GM21723 (cell line): ENCODE results near the gene SRC.

Experiments used
- ATAC-seq: cut with Tn5 transposase; IDR thresholded peaks from one replicate; pipeline ENCODE4 v1.9.1; 2021; ENCODE audit warnings: mild to moderate bottlenecking, moderate library complexity; ENCODE audit not compliant: unreplicated experiment

SRC gene

DNA sequence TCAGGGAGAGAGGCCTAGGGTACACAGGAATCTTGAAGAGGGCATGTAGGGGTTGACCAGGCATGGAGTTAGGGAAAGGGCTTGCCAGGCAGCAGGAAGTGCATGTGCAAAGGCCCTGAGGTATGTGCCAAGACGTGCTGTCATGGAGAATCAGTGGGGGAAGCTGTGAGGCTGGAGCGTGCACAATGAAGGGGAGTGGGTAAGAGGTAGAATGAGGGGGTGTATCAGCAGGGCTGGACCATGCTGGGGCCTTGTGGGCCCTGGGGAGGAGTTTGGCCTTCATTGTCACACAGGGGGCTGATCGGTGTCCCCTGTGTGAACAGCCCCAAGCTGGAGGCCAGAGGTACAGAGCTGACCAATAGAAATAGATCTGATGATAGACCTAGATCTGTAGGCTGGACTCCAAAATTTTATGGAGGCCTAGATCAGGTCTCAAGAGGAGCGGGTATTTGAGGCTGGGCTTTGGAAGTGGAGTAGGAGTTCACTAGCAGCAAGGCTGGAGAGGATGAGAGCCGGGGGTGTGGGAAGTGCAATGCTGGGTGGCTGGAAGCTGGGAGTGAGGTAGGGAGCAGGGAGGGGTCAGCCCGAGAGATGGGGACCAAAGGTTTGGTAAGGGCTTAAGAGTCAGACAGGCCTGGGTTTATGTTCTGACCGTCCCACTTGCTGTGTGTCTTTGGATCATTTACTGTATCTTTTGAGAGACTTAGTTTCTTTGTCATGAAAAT, 3.0 kb downstream of the SRC start:
- ATAC-seq = no peak

DNA sequence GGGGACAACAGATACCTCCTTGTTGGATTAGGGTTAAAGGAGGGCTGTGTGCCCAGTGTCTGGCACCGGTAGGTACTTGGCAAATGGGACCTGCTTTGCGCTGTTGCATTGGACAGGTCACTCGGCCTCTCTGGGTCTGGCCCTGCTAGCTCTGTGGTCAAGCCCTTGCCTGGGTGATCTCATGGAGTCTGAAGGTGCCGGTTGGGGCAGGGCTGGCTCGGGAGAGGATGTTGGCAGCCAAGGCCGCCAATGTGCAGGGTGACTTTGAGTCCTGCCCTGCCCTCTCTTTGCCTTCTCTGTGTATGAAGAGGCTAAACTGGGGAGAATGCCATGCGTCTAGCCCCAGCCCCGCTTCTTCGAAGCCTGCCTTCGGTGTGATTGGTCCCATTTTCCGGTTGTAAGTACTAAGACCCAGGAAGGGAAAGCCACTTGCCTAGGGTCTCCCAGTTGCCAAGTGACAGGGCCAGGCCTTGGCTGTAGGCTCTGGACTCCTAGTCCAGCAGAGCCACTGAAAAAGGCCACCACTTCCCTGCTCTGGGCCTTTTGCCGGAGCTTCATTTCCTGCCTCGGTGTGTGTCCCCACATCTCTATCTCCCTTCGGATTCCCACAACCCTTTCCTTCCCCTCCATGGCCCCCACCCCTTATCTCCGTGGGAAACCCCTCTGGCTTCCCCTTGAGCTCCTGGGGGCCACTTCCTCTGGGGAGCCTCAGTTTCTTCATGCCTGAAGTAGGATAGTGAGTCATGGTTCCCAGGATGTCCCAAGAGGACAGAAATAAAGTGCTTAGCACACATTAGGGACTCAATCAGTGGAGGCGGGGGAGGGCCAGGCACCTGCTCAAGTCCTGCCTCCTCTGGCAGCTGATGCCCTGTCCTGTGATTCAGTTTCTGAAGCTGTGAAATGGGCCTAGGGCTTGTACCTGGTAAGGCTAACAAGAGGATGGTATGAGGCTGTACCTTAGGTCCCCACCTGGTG, 3.9 kb downstream of the SRC start:
- no peak for ATAC-seq

DNA sequence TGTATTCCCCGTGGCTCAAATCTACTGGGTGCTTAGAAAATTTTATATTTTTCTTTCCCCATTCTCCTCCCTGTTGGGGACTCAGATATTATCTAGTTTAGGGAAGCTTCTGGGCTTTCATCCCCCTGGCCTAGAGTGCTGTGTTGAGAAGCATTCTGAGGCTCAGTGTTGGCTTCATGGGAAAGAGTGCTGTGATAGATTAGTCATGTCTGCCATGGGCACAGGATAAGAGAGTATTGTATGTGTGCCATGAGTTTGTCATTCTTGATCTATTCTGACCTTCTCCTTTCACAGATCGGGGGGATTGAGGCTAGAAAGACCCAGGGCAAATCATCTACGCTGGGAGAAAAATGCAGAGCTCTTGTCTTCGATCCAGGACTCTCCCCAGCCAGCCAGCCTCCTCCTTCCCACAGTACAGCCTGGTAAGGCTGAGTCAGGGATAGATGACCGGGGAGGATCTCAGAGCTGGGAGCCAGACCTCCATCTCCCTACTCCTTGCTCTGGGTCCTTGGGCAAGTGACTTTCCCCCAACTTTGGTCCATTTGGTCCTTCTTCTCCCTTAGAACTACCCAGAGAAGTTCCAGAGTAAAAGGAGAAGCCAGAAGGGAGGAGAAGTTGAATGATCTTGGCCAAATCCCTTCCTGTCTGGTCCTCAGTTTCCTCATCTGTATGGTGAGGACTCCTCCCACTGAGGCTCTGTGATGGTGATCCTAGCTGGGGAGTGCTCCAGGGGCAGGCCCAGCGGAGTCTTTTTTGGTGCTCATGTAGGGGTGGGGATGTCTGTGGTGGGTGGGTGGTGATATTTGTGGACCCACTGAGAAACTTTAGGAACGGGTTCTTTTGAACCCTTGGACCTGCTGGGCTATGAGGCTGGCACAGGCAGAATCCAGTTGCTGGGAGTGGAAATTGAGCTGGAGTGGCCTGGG, 5.0 kb downstream of the SRC start:
- ATAC-seq = no peak

DNA sequence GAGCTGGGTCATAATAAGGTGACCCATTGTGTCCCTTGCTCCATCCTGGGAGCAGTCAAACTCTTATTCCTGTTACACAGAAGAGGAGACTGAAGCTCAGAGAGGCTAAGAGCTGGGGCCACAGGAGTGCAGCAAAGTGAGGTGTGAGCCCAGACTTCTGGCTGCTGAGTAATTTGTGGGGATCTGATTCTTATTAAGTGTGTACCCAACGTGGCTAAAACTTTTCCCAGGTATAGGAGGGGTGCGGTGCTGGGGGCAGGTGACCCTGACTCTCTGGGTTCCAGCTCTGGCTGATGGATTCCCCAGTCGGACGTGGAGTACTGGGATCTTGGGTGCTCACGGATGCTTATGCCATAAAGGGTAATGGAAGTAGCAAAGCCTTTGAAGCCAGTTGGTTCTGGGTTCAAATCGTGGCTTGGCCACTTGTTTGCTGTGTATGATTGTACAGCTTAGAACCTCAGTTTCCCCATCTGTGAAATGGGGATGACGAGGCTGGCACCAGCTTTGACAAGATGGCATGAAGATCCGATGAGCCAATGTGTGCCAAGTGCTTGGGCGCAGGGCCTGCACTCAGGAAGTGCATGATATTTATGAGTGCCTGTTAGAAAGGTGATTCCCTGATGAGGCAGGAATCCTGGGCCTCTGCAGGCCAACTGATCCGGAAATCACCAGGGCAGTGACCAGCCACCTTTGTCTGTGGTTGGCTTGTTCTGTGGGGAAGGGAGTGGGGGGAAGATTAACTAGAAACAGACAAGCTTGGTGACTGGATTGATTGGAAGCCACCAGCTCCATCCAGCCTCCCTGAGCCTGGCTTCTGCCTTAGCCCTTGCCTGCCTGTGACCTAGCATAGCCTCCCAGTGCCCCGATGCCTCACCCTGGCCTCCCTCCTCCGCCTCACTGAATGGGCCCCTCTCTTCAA, 6.0 kb downstream of the SRC start:
- no peak for ATAC-seq

DNA sequence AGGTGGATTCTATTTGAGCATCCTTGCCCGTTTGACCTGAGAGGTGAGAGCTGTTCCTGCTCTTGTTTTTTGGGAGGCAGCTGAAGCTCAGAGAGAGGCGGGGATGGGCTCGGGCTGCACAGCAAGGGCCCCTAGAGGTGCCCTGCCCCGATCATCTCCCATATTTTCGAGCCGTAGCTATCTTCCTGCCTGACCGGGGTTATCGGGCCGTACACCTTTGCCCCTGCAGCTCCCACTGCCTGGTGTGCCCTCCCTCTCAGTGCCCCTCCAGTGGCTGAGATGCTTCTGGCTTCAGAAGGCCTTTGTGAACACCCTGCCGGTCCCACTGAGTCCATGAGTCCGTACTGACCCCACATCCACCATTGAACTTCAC, 6.7 kb downstream of the SRC start:
- ATAC-seq = no peak

DNA sequence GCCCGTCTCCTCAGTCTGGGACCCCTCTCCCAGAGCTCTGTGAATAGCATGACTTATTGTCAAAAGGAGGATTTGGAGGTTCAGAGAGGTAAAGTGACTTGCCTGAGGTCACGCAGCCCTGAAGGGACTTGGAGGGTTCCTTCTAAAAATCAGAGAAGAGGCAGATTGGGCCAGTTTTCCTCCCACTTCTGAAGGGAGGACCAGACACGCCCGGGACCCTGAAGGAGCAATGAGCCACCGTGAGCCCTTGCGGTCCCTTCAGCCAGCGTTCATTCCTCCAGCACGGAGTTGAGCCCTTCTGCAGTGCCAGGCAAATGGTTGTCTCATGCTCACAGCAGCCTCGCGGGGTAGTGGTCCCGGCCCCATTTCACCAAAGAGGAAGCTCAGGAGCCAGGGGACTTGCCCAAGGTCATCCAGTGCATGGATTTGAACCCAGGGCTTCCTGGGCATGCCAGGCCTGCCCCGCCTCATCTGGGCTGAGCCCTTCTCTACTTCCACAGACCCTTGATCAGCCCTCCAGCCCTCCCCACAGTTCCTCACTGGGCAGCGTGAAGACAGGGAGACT, 7.4 kb downstream of the SRC start:
- no peak for ATAC-seq

DNA sequence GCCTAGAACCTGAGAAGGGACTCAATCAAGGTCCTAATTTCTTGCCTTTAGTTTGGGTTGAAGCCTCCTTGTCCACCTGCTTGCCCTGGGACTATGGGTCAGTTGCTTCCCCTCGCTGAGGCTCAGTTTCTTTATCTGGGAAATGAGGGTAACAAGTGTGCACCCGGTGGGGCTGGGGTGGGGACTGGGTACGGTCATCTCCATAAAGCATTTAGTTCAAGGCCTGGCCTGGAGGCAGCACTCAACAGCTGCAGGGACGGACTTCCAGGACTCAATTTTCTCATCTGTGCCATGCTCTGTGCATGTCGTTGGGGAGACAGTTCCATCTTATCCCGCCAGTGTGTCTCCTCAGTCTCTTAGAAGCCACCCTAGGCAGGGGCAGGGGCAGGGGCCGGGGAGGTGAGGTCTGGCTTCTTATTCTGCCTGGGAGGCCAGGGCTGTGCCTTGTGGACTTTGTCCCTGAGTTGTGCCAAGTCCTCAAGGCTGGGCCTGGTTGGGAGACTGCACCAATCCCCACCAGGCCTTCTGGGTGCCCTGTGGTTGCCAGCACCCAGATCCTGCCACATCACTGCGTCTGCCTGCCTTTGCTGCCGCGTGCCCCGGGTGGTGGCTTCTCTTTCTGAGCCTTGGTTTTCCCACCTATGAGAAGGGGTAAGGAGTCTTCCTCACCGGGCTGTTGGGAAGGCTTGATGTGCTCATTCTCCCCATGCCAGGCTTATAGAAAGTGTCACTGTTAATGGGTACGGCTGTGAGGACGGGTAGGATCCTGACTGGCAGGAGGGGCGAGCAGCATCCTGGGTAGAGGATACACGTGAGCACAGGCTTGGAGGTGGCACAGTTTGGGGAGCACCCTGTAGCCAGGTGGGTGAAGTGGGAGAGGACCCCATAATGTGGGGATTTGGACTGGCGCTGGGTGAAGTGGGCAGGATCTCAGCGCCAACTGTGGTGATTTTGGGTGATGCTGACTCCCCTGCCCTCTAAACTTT, 8.6 kb downstream of the SRC start:
- ATAC-seq = no peak

DNA sequence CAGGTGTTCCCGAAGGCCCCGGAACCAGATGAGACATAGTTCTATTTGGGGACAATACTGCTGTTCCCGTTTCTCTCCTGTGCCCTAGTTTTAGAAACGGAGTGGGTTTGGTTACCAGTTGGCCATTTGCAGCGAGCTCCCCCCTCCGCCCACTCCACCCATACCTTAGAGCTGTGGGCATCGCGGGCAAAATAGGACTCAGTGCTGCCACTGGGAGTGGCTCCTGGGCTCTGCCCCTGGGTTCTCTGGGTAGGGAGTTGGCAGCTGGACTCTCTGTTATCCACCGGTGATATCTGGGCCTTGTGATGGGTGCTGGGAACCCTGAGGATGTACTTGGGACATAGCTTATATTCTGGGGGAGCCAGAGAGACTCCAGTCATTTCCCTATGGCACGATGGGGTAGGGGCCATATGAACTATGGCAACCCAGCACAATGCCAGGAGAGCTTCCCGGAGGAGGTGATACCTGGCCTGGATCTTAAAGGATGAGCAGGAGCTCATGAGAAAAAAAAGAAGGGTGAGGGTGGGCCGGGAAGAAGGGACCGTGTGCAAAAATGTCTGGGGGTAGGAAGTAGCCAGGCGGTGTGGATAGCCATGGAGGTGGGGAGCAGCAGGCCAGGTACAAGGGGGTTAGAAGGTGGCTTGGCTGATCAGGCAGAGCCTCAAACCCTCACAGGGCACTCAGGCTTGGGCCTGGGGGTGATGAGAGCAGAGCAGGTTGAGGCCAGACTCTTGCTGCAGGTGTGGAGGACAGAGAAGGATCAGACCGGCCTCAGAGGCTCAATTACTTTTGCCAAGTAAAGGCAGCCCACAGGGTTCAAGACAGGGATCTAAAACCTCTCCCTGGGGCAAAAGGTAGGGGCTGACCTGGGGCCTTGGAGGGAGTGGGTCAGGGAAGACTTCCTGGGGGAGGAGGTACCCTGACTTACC, 9.6 kb downstream of the SRC start:
- no peak for ATAC-seq

DNA sequence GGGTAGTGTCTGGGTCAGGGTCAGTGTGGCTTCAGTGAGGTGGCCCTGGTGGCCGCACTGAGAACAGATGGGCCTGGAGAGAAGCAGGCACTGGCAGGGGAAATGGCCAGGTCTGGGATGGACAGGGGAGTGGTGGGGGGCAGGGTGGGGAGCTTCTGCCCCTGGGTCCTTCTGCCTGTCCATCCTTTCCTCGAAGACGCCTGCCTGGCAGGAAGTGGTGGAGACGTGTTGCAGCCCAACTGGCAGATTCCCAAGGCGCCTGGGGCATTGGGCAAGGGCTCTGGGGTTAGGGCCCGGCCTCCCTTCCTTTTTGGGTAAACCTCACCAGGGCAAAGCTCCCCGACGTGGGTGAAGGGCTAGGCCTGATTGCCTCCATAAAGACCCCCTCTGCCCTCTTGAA, 10.4 kb downstream of the SRC start:
- ATAC-seq = no peak

GRCh38 chr20:37356961-37357371, 11.0 kb downstream of the SRC start:
- ATAC-seq = no peak

DNA sequence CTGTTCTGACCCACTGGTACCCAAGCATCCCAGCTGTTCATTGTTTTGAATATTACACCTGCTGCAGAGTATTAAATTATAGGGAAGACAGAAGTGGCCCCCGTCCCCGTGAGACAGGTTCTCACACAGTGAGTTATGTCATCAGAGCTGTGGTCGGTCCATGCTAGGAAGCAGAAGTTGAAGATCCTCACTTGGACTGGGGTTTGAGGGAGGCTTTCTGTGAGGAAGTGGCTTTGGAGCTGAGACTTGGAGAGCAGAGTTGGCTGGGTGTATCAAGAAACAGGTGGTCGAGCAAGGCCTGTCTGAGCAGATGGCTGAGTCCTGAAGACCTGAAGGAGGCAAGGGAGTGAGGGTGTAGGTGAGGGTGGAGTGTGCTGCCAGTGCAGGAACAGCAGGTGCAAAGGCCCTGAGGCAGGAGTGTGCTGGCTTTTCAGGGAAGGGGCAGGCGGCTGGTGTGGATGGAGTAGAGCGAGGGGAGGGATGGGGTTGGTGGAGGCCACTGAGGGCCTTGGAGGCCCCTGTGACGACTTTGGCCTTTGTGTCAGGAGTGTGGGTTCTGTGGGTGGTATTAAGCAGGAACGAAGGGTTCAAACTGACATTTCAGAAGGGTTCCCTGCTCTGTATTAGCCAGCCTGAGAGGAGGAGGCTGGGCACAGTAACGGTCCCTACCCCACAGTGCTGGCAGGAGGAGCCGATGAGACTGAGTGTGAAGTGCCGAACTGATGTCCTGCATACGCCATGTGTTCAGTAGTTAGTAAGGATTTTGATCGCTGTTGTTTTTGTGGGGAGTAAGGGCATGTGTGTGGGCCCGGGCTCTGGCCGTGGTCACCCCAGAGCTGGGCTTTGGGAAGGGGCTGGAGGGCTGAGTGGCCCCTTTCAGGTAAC, 11.8 kb downstream of the SRC start:
- no peak for ATAC-seq

GRCh38 chr20:37358366-37359150, 12.6 kb downstream of the SRC start:
- ATAC-seq = no peak

GRCh38 chr20:37359331-37359730, 13.4 kb downstream of the SRC start:
- ATAC-seq = no peak

DNA sequence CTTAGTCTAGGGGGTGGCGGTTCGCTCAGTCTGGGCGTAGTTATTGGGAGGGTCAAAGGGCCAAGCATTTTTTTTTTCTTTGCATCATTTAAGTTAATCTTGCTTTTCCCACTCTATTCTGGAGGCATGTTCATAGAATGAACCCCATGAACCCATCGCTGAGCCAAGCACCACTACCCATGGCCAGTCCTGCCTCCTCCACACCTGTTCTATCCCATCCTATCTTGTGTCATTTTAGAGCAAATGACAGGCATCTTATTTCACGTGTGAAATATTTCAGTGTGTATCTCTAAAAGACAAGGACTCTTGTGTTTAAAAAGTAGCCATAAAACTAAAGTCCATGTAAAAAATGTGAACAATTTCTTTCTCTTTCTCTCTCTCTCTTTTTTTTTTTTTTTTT, 13.9 kb downstream of the SRC start:
- no peak for ATAC-seq

- ATAC-seq = no peak
Measured at GRCh38 chr20:37360391-37361115, 14.6 kb downstream of the SRC start.
